SK-N-DZ (cell line): ENCODE data around the gene TBC1D12.
A peak's percentile ranks its signal among the peaks of the same experiment; 100 is the strongest.
"Not testable (repeated sequence)": the region's sequence is repeated elsewhere in the genome, so short reads cannot be mapped to it uniquely, and the experiment has no call there.

ENCODE experiments used
- DNase-seq: peaks from one replicate; pipeline ENCODE4 v3.0.0-alpha.2; 2015; ENCODE audit warnings: low spot score

TBC1D12 gene

GRCh38 chr10:94545391-94546048, 143.2 kb downstream of the TBC1D12 start, which contains the start of gene HELLS:
TSS of gene HELLS (plus strand) at chr10:94545788. CDS start at chr10:94545922, 134 bp downstream.
- DNase-seq: peak; percentile 92

DNA sequence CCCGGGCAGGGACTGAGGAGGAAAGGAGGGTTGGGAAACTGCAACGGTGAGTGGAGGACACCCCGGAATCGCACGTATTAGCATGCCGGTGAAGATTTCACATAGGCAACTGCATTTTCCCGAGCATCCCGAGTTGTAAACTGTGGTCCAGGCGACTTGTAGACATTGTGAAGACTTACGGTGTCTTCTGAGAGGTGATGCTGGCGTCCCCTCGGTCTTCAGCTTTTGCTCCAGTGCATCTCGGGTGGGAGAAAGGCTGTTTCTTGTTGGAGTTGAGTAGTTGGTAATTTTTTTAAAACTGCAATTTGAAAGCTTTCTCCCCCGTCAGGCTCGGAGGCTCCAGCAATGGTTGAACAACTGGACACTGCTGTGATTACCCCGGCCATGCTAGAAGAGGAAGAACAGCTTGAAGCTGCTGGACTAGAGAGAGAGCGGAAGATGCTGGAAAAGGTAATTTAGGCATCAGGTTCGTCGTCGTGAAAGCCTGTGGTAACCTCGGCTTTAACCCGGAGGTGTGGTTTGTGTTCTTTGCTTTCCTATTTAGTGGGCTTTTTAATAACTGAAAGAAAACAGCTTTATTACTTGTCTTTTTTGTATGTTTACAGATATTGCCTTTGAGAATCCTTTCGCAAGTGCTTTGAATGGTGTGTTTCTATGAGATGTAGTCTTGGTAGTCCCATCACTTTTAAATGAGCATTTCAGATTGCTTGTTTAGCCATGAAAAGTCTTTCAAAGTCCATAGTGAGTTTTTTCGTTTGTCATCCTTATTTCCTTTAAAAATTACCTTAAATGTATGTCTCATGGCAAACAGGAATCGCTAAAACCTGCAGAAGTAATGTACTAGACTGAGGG, 143.9 kb downstream of the TBC1D12 start:
- DNase-seq: no peak

DNA sequence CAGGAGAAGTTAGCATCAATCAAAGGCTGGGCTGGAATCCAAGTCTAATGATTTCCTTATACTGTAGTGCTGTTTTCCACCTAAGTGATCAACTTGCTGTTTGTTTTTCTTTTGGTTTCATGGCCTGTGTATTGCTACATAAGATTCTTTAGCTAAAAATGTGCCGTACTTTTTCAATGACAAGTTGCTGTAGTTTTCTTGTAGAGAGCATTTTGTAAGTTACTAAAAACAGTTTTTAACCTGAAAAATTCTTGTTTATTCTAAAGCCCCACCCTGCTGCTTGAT, 144.5 kb downstream of the TBC1D12 start:
- DNase-seq: no peak

GRCh38 chr10:94549221-94549620, 146.9 kb downstream of the TBC1D12 start:
- no peak for DNase-seq

DNA sequence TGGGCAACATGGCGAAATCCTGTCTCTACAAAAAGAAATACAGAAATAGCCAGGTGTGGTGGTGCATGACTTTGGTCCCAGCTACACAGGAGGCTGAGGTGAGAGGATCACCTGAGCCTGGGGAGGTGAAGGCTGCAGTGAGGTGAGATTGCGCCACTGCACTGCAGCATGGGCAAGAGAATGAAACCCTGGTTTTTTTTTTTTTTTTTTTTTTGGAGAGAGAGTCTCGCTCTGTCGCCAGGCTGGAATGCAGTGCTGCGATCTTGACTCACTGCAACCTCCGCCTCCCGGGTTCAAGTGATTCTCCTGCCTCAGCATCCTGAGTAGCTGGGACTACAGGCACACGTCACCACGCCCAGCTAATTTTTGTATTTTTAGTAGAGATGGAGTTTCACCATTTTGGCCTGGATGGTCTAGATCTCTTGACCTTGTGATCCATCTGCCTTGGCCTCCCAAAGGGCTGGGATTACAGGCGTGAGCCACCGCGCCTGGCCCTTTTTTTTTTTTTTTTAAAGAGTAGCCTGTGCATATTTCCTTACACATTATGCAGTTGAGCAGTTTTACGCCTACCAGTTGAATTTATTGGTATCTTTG, 165.5 kb downstream of the TBC1D12 start:
- not testable (repeated sequence) for DNase-seq

DNA sequence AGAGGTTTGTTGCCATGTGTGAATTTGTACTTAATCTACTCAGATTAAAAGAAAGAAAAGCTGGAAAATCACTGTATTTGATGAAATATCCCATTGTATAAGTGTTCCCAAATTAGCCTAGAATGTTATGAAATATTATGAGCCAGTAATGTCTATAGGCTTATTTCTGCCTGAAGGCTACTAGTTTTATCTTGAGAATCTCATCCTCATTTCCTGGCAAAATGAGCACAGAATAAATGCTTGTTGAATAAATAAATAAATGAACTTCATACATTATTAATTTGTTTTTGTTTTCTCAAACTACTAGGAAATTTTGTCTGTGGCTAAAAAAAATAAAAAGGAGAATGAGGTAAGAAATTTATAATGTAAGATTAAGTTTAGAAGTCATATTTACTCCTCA, 168.7 kb downstream of the TBC1D12 start:
- DNase-seq: no peak

- no peak for DNase-seq
Measured at GRCh38 chr10:94571528-94571927, 169.2 kb downstream of the TBC1D12 start.

GRCh38 chr10:94578790-94579189, 176.4 kb downstream of the TBC1D12 start:
- no peak for DNase-seq

DNA sequence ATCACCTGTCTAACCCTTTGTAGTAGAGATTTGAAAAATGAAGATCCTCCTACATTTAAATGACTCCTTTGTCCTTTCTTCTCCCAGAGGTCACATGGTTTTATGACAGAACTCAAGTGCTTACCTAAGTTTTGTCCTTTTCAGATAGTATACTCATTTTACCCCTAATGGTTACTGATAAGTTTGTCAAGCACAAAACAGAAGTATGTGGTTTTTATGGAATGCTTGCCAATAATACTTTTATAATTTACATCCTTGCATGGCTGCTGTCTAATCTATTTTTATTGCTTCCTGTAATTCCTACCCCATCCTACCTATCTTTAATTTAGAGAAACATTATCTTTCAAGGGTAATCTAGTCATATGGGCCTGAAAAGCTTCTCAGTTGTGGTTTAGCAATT, 180.8 kb downstream of the TBC1D12 start:
- DNase-seq: no peak
